ENCODE measurements around the gene MTRF1.

GRCh38 chr13:41213919-41214318, 49.5 kb downstream of the MTRF1 start:
- no peak for TF ChIP-seq CTCF (IDR thresholded peaks at IDR 0.05; ENCODE audit: low read length)
- TF ChIP-seq EZH2 (IDR thresholded peaks at IDR 0.05; ENCODE audit: borderline replicate concordance, low read length): no peak

All from OCI-LY1 (cell line).